NCI-H2107 treated with DMSO at 0.1 percent for 48 hours (cell line): ENCODE measurements around the gene SETDB1.

Experiments
- DNase-seq: peaks from one replicate; lab custom pipeline; 2025; ENCODE audit not compliant: unreplicated experiment; lab: John Stamatoyannopoulos, UW

The SETDB1 gene

GRCh38 chr1:151001602-151002001 lies 75.4 kb downstream of the SETDB1 start:
- no peak for DNase-seq

GRCh38 chr1:151002051-151002450 lies 75.9 kb downstream of the SETDB1 start:
- DNase-seq: no peak

GRCh38 chr1:151002611-151003010 lies 76.4 kb downstream of the SETDB1 start:
- no peak for DNase-seq

- DNase-seq: no peak
Measured at GRCh38 chr1:151003180-151003579, 77.0 kb downstream of the SETDB1 start.

- no peak for DNase-seq
Measured at GRCh38 chr1:151005729-151006319, 79.7 kb downstream of the SETDB1 start.

GRCh38 chr1:151006327-151007052 lies 80.3 kb downstream of the SETDB1 start, which contains the start of gene MINDY1:
MINDY1 (minus strand) TSS chr1:151006902; CDS start chr1:151002617, 4,285 bp downstream.
- DNase-seq: peak; percentile 93

- DNase-seq: no peak
Measured at GRCh38 chr1:151007853-151008243, 81.7 kb downstream of the SETDB1 start.

- peak; percentile 86 for DNase-seq
Measured at GRCh38 chr1:151008244-151009205, 82.4 kb downstream of the SETDB1 start, which contains the start of gene PRUNE1. PRUNE1 (plus strand) TSS chr1:151008449; CDS start chr1:151008633, 184 bp downstream.

GRCh38 chr1:151009206-151009587 lies 83.0 kb downstream of the SETDB1 start:
- DNase-seq: no peak

GRCh38 chr1:151009674-151010345 lies 83.6 kb downstream of the SETDB1 start:
- DNase-seq: no peak

- DNase-seq: no peak
Measured at GRCh38 chr1:151010346-151010726, 84.2 kb downstream of the SETDB1 start.

- no peak for DNase-seq
Measured at GRCh38 chr1:151011154-151011850, 85.1 kb downstream of the SETDB1 start.

GRCh38 chr1:151012684-151013471 lies 86.7 kb downstream of the SETDB1 start:
- no peak for DNase-seq

- DNase-seq: peak; percentile 39
Measured at GRCh38 chr1:151013518-151013917, 87.4 kb downstream of the SETDB1 start.
